ENCODE data around the gene DNAI7. TPM values are rescaled to one million over a fixed set of nuclear protein-coding genes. Genes with fewer than 3 reads are reported as not detected.

Gene DNAI7
- total and polyA plus RNA-seq, 2 of the 13 experiments (the other 11 are each of a cell fraction or from before 2014, with no cell fraction given) = 0.04 to 0.25 TPM

DNA sequence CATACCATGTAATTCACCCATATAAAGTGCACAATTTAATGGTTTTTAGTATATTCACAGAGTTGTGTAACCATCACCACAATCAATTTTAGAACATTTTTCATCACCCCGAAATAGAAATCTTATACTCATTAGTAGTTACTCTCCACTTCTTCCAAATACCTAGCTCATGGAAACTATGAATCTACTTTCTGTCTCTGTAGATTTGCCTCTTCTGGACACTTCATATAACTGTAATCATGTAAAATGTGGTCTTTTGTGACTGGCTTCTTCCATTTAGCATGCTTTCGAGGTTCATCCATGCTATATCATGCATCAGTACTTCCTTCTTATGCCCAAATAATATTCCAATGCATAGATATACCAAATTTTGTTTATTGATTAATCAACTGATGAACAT is 10.8 kb downstream of the DNAI7 start (continued):
- no peak for TF ChIP-seq MAFK (conservative IDR thresholded peaks at IDR 0.05 in 1 of 2, IDR thresholded peaks at IDR 0.05 in 1 of 2; ENCODE audit: low read length in 2 of 2)
- TF ChIP-seq TAF15 (IDR thresholded peaks at IDR 0.05; ENCODE audit: low read depth, low read length, poor library complexity, severe bottlenecking) = no peak
- TF ChIP-seq PHF8 (CRISPR knock-in tag; IDR thresholded peaks at IDR 0.05) = no peak

DNA sequence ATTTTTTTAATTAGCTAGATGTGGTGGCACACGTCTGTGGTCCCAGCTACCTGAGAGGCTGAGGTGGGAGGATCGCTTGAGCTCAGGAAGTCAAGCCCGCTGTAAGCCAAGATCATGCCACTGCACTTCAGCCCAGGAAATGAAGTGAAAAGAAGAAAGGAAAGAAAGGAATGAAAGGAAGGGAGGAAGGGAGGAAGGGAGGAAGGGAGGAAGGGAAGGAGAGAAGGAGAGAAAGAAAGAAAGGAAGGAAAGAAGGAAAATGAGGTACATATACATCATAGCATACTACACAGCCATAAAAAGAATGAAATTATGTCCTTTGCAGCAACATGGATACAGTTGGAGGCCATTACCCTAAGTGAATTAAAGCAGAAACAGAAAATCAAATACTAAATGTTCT is 12.2 kb downstream of the DNAI7 start:
- Histone ChIP-seq H3K4me2 (ENCODE audit: low read depth, low read length) (no peak overlapping the region), H4K20me1 (ENCODE audit: insufficient read depth, low read length) (no peaks in the 10 kb centered on the region), H3K9me3 (ENCODE audit: low read length) (no peaks in the 10 kb centered on the region), H3K36me3 (replicated peaks in 1 of 2; ENCODE audit: control insufficient read depth in 1 of 2, insufficient read depth in 2 of 2, low read length in 2 of 2) (no peaks in the 10 kb centered on the region), H3K27ac (ENCODE audit: extremely low read length, insufficient read depth, low read length) (no peak overlapping the region), H2AFZ (ENCODE audit: low read length) (no peak overlapping the region), H3K4me1 (ENCODE audit: insufficient read depth, low read length) (peaks cover 9% of the 10 kb centered on the region), H3K79me2 (ENCODE audit: insufficient read depth, low read length) (no peaks in the 10 kb centered on the region), H3K4me3 (replicated peaks in 1 of 3; ENCODE audit: insufficient read depth in 1 of 3, low read depth in 2 of 3, low read length in 3 of 3) (no peak overlapping the region), H3K9ac (ENCODE audit: insufficient read depth, low read depth, low read length) (no peak overlapping the region), H3K27me3 (ENCODE audit: control insufficient read depth in 1 of 2, insufficient read depth in 2 of 2, low read length in 2 of 2) (no peaks in the 10 kb centered on the region)
- ChIA-PET POLR2A (no interaction called here), CTCF (ENCODE audit: low intra/inter-chr PET ratio, low total read pairs) (no interaction called here)
- intact Hi-C loops (cut with micrococcal nuclease; ENCODE audit: unreplicated experiment) (no loop called here), in situ Hi-C loops (cut with HindIII; ENCODE audit: extremely low pct_ligation_motif_present, low pct_unique_long_range_greater_than_20kb) (no loop called here)
- TF ChIP-seq ZNF232 (CRISPR knock-in tag; IDR thresholded peaks at IDR 0.05; ENCODE audit: borderline replicate concordance) = no peak
- TF ChIP-seq, protein P1, sequence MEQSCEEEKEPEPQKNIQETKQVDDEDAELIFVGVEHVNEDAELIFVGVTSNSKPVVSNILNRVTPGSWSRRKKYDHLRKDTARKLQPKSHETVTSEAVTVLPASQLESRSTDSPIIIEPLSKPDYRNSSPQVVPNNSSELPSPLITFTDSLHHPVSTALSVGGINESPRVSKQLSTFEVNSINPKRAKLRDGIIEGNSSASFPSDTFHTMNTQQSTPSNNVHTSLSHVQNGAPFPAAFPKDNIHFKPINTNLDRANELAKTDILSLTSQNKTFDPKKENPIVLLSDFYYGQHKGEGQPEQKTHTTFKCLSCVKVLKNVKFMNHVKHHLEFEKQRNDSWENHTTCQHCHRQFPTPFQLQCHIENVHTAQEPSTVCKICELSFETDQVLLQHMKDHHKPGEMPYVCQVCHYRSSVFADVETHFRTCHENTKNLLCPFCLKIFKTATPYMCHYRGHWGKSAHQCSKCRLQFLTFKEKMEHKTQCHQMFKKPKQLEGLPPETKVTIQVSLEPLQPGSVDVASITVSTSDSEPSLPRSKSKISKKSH (CRISPR knock-in tag; IDR thresholded peaks at IDR 0.05; ENCODE audit: borderline replicate concordance) = no peak
- no peak for TF ChIP-seq ZNF567 (CRISPR knock-in tag; IDR thresholded peaks at IDR 0.05; ENCODE audit: borderline replicate concordance)
- TF ChIP-seq NFKBIZ (CRISPR knock-in tag; IDR thresholded peaks at IDR 0.05) = no peak
- TF ChIP-seq ZIK1 (CRISPR knock-in tag; IDR thresholded peaks at IDR 0.05; ENCODE audit: borderline replicate concordance, low read depth) = no peak
- ATAC-seq (no peak), DNase-seq (ENCODE audit: low spot score) (no peak), FAIRE-seq (no peak)
- WGBS (ENCODE audit: low lambda C conversion rate) = 64% methylated on average over 3 of the region's 3 CpGs
- BruUV-seq (replicated peaks) = no TSS peak
